HG03354 (cell line): ENCODE data around the gene ATF7.

Experiments used
- ATAC-seq: cut with Tn5 transposase; IDR thresholded peaks from one replicate; pipeline ENCODE4 v1.9.1; 2021; ENCODE audit warnings: mild to moderate bottlenecking; ENCODE audit not compliant: unreplicated experiment, poor library complexity, severe bottlenecking

ATF7 gene

GRCh38 chr12:53468282-53468681, 157.9 kb downstream of the ATF7 start:
- ATAC-seq: no peak

- no peak for ATAC-seq
Observed at GRCh38 chr12:53467880-53468279, 158.3 kb downstream of the ATF7 start.

GRCh38 chr12:53467082-53467481, 159.1 kb downstream of the ATF7 start:
- no peak for ATAC-seq

GRCh38 chr12:53466640-53467039, 159.5 kb downstream of the ATF7 start:
- ATAC-seq: no peak

- ATAC-seq: no peak
Observed at GRCh38 chr12:53465679-53466078, 160.5 kb downstream of the ATF7 start.

- ATAC-seq: no peak
Observed at GRCh38 chr12:53464685-53465418, 161.3 kb downstream of the ATF7 start.

- no peak for ATAC-seq
Observed at GRCh38 chr12:53463802-53464560, 162.2 kb downstream of the ATF7 start.

GRCh38 chr12:53462935-53463334, 163.2 kb downstream of the ATF7 start:
- no peak for ATAC-seq

GRCh38 chr12:53461591-53461990, 164.6 kb downstream of the ATF7 start:
- no peak for ATAC-seq

GRCh38 chr12:53461059-53461458, 165.1 kb downstream of the ATF7 start:
- no peak for ATAC-seq

- no peak for ATAC-seq
Observed at GRCh38 chr12:53459097-53459496, 167.1 kb downstream of the ATF7 start.
